Frontal cortex (tissue), 4 donors: ENCODE results near the gene RHOH. TPM values are rescaled to one million over a fixed set of nuclear protein-coding genes. Genes with fewer than 3 reads are reported as not detected.
"Not testable (repeated sequence)": the region's sequence is repeated elsewhere in the genome, so short reads cannot be mapped to it uniquely, and the experiment has no call there.

Source experiments
- DNase-seq, 2 donors: peaks; one replicate each; pipeline ENCODE4 v3.0.0; 2012; ENCODE audit warnings: low spot score in 2 of 2
- FAIRE-seq: peaks from 2 replicates; lab custom pipeline; 2012; peaks lifted over from hg19 to GRCh38; lab: Jason Lieb, UNC
- total RNA-seq: library from RNA; depleted of rRNA; stranded (reverse); fragments of >200 nt; gene quantifications from one replicate; pipeline ENCODE4 v1.2.3, GENCODE V29; 2014
- donor health status: control.
- donor health status: control.
- donor health status: control.

Gene RHOH
- total RNA-seq, 1 donor from 2014 or later: 0.41 TPM

- no peak for FAIRE-seq
- no peak for DNase-seq
Measured at GRCh38 chr4:40255393-40256281, 58.8 kb downstream of the RHOH start.

GRCh38 chr4:40256329-40256728 lies 59.5 kb downstream of the RHOH start:
- no peak for FAIRE-seq
- no peak for DNase-seq

GRCh38 chr4:40256817-40257216 lies 60.0 kb downstream of the RHOH start:
- FAIRE-seq: no peak
- no peak for DNase-seq

GRCh38 chr4:40258627-40259026 lies 61.8 kb downstream of the RHOH start:
- no peak for DNase-seq
- FAIRE-seq: no peak

GRCh38 chr4:40261231-40262076 lies 64.6 kb downstream of the RHOH start:
- FAIRE-seq: no peak
- no peak for DNase-seq

- DNase-seq (no peak), FAIRE-seq (no peak)
Measured at GRCh38 chr4:40262077-40262528, 65.3 kb downstream of the RHOH start.

GRCh38 chr4:40262861-40263260 lies 66.0 kb downstream of the RHOH start:
- FAIRE-seq (no peak), DNase-seq (no peak)

- FAIRE-seq: no peak
- no peak for DNase-seq
Measured at GRCh38 chr4:40264497-40264896, 67.7 kb downstream of the RHOH start.

GRCh38 chr4:40264995-40265909 lies 68.4 kb downstream of the RHOH start:
- FAIRE-seq (no peak), DNase-seq (no peak)

GRCh38 chr4:40265910-40266274 lies 69.1 kb downstream of the RHOH start:
- DNase-seq (no peak), FAIRE-seq (no peak)

GRCh38 chr4:40269133-40269532 lies 72.3 kb downstream of the RHOH start:
- FAIRE-seq: no peak
- no peak for DNase-seq

GRCh38 chr4:40270609-40271008 lies 73.8 kb downstream of the RHOH start:
- no peak for FAIRE-seq
- no peak for DNase-seq

GRCh38 chr4:40275065-40275730 lies 78.4 kb downstream of the RHOH start:
- DNase-seq: no peak
- FAIRE-seq: no peak

- DNase-seq (no peak), FAIRE-seq (no peak)
Measured at GRCh38 chr4:40276546-40276945, 79.7 kb downstream of the RHOH start.

- DNase-seq (no peak), FAIRE-seq (no peak)
Measured at GRCh38 chr4:40280586-40280985, 83.8 kb downstream of the RHOH start.

- DNase-seq (no peak), FAIRE-seq (no peak)
Measured at GRCh38 chr4:40281099-40281498, 84.3 kb downstream of the RHOH start.

GRCh38 chr4:40281913-40282312 lies 85.1 kb downstream of the RHOH start:
- no peak for DNase-seq
- FAIRE-seq: no peak

- not testable (repeated sequence) for FAIRE-seq, DNase-seq
Measured at GRCh38 chr4:40282857-40283256, 86.0 kb downstream of the RHOH start.

GRCh38 chr4:40283413-40283812 lies 86.6 kb downstream of the RHOH start:
- no peak for DNase-seq
- FAIRE-seq: no peak
